GM23338 (cell line): ENCODE results near the gene TTC38. TPM values are rescaled to one million over a fixed set of nuclear protein-coding genes. Genes with fewer than 3 reads are reported as not detected.
A peak's percentile ranks its signal among the peaks of the same experiment; 100 is the strongest.

Source experiments
- ATAC-seq: fragments of 200-7000 bp; cut with Tn5 transposase; 3 replicates; pipeline ENCODE4 v1.9.1; 2020
- DNase-seq: peaks from one replicate; pipeline ENCODE4 v3.0.0-alpha.2; 2015; ENCODE audit warnings: low spot score
- H2AFZ ChIP-seq: fragments of 200-600 bp; sonication (generic); 2 replicates; pipeline ENCODE4 v1.8.0; 2016; ENCODE audit warnings: antibody characterized with exemption, mild to moderate bottlenecking, moderate library complexity
- H3F3A ChIP-seq: fragments of 200-600 bp; sonication (generic); replicated peaks from 2 replicates; pipeline ENCODE4 v1.8.0; 2017; ENCODE audit warnings: antibody characterized with exemption, mixed run types, low read depth
- H3K27ac ChIP-seq: fragments of 200-600 bp; sonication (generic); 2 replicates; pipeline ENCODE4 v1.6.1; 2016; ENCODE audit warnings: low read depth
- H3K27me3 ChIP-seq: fragments of 200-600 bp; sonication (generic); 2 replicates; pipeline ENCODE4 v1.8.0; 2016; ENCODE audit warnings: mild to moderate bottlenecking, mixed run types, moderate library complexity; ENCODE audit not compliant: insufficient read depth
- H3K36me3 ChIP-seq: fragments of 200-600 bp; sonication (generic); 2 replicates; pipeline ENCODE4 v1.8.0; 2016; ENCODE audit warnings: mild to moderate bottlenecking; ENCODE audit not compliant: insufficient read depth
- H3K4me1 ChIP-seq: fragments of 200-600 bp; sonication (generic); 2 replicates; pipeline ENCODE4 v1.8.0; 2016; ENCODE audit warnings: mild to moderate bottlenecking, moderate library complexity; ENCODE audit not compliant: insufficient read depth
- H3K4me2 ChIP-seq: fragments of 200-600 bp; sonication (generic); 2 replicates; pipeline ENCODE4 v1.7.1; 2017; ENCODE audit warnings: mixed run types
- H3K4me3 ChIP-seq: fragments of 200-600 bp; sonication (generic); 2 replicates; pipeline ENCODE4 v1.6.1; 2016; ENCODE audit warnings: mixed run types
- H3K79me2 ChIP-seq: fragments of 200-600 bp; sonication (generic); replicated peaks from 2 replicates; pipeline ENCODE4 v1.8.0; 2017; ENCODE audit warnings: mild to moderate bottlenecking; ENCODE audit not compliant: insufficient read depth
- H3K9me2 ChIP-seq: fragments of 200-600 bp; sonication (generic); 2 replicates; pipeline ENCODE4 v1.8.0; 2017; ENCODE audit not compliant: insufficient read depth
- H4K20me1 ChIP-seq: fragments of 200-600 bp; sonication (generic); replicated peaks from 2 replicates; pipeline ENCODE4 v1.8.0; 2017; ENCODE audit warnings: mild to moderate bottlenecking; ENCODE audit not compliant: insufficient read depth
- H3K27ac Mint-ChIP-seq: 2 replicates; pipeline ENCODE4 v1.8.0; 2020; ENCODE audit warnings: inconsistent platforms, mild to moderate bottlenecking, moderate library complexity, mixed read lengths
- H3K27me3 Mint-ChIP-seq: 3 replicates; pipeline ENCODE4 v1.8.0; 2022; ENCODE audit warnings: low read depth, mild to moderate bottlenecking, moderate library complexity, mixed read lengths, inconsistent platforms; ENCODE audit not compliant: insufficient read depth, poor library complexity
- H3K36me3 Mint-ChIP-seq: 3 replicates; pipeline ENCODE4 v1.8.0; 2021; ENCODE audit warnings: low read depth, mild to moderate bottlenecking, inconsistent platforms, moderate library complexity, mixed read lengths
- H3K4me1 Mint-ChIP-seq: 3 replicates; pipeline ENCODE4 v1.8.0; 2020; ENCODE audit warnings: mild to moderate bottlenecking, inconsistent platforms, mixed read lengths
- H3K4me3 Mint-ChIP-seq: 3 replicates; pipeline ENCODE4 v1.8.0; 2021; ENCODE audit warnings: moderate library complexity, mild to moderate bottlenecking, inconsistent platforms, mixed read lengths
- H3K9me3 Mint-ChIP-seq: 3 replicates; pipeline ENCODE4 v1.8.0; 2020; ENCODE audit warnings: moderate library complexity, mild to moderate bottlenecking, inconsistent platforms, mixed read lengths
- CREB1 ChIP-seq: fragments of 250-450 bp; sonication (Bioruptor Pico); IDR thresholded peaks from 2 replicates; pipeline ENCODE4 v1.5.0; 2020; ENCODE audit warnings: low read depth, mild to moderate bottlenecking, moderate library complexity
- CTCF ChIP-seq, 2 experiments: fragments of 200-600 bp in 1 of 2; sonication (generic) in 1 of 2; conservative IDR thresholded peaks; 2 replicates each; pipeline versions ENCODE4 v1.5.1 to v1.6.1; 2016 to 2017; ENCODE audit warnings: antibody characterized with exemption in 2 of 2, low read depth in 2 of 2, mild to moderate bottlenecking in 2 of 2, moderate library complexity in 1 of 2
- EZH2 ChIP-seq: fragments of 200-600 bp; sonication (generic); IDR thresholded peaks from one replicate; pipeline ENCODE4 v1.8.0; 2017; ENCODE audit warnings: antibody characterized with exemption, mild to moderate bottlenecking, low read depth; ENCODE audit not compliant: unreplicated experiment
- EZH2phosphoT487 ChIP-seq: fragments of 200-600 bp; sonication (generic); IDR thresholded peaks from one replicate; pipeline ENCODE4 v1.8.1; 2018; ENCODE audit warnings: antibody characterized with exemption; ENCODE audit not compliant: unreplicated experiment
- JUNB ChIP-seq: IDR thresholded peaks from one replicate; pipeline ENCODE4 v1.6.1; 2016; ENCODE audit warnings: antibody characterized with exemption; ENCODE audit not compliant: unreplicated experiment
- NANOG ChIP-seq: IDR thresholded peaks from 2 replicates; pipeline ENCODE4 v1.6.1; 2016; ENCODE audit warnings: antibody characterized with exemption, borderline replicate concordance
- POLR2AphosphoS5 ChIP-seq: IDR thresholded peaks from 2 replicates; pipeline ENCODE4 v1.6.1; 2016; ENCODE audit warnings: antibody characterized with exemption, low read depth
- REST ChIP-seq: IDR thresholded peaks from one replicate; pipeline ENCODE4 v1.6.1; 2018; ENCODE audit warnings: antibody characterized with exemption; ENCODE audit not compliant: unreplicated experiment
- STAT1 ChIP-seq: IDR thresholded peaks from one replicate; pipeline ENCODE4 v1.6.1; 2016; ENCODE audit warnings: antibody characterized with exemption; ENCODE audit not compliant: unreplicated experiment
- ZNF114 ChIP-seq: fragments of 250-450 bp; sonication (Bioruptor Pico); IDR thresholded peaks from 2 replicates; pipeline ENCODE4 v1.5.0; 2020; ENCODE audit warnings: mild to moderate bottlenecking, moderate library complexity
- ZNF331 ChIP-seq: fragments of 250-450 bp; sonication (Bioruptor Pico); IDR thresholded peaks from 2 replicates; pipeline ENCODE4 v1.5.0; 2020; ENCODE audit warnings: low read depth, mild to moderate bottlenecking, moderate library complexity
- polyA plus RNA-seq: library from polyadenylated mRNA; unstranded; fragments of >200 nt; fragmentation: Nextera tagmentation; extraction: Ambion mirVana; gene quantifications from 2 replicates; pipeline ENCODE4 v1.2.1, GENCODE V29; 2016
- total RNA-seq: library from RNA; depleted of rRNA; stranded (reverse); fragments of >200 nt; shearing (Covaris generic); gene quantifications from 2 replicates; pipeline ENCODE4 v1.2.3, GENCODE V29; 2014
- TF ChIP-seq, protein P1 (sequence below): IDR thresholded peaks from 2 replicates; pipeline ENCODE4 v1.6.1; 2016; ENCODE audit warnings: antibody characterized with exemption
- TF ChIP-seq, protein P2 (sequence below): fragments of 250-450 bp; sonication (Bioruptor Pico); IDR thresholded peaks from 2 replicates; pipeline ENCODE4 v1.5.0; 2020; ENCODE audit warnings: mild to moderate bottlenecking, moderate library complexity

The TTC38 gene
- total and polyA plus RNA-seq, 2 experiments from 2014 or later: 11.8 to 46.6 TPM

- no peak overlapping the region for H3K27ac ChIP-seq
Measured at GRCh38 chr22:46224898-46225290, 42.9 kb upstream of the TTC38 start.

More at GRCh38 chr22:46224898-46225290, 42.9 kb upstream of the TTC38 start:
- H3K4me2 ChIP-seq: no peak overlapping the region
- Mint-ChIP-seq H3K36me3 (no peaks in the 10 kb centered on the region), H3K4me3 (no peak overlapping the region), H3K27ac (peak overlapping the region; percentile 42; the same call in 1 of the 2 replicates), H3K4me1 (peaks cover 10% of the 10 kb centered on the region), H3K27me3 (peaks cover 10% of the 10 kb centered on the region), H3K9me3 (no peaks in the 10 kb centered on the region; the same call in 2 of the 3 replicates)
- no peaks in the 10 kb centered on the region for H3K79me2 ChIP-seq
- H3K36me3 ChIP-seq: no peaks in the 10 kb centered on the region
- peaks cover 10% of the 10 kb centered on the region; the same call in 1 of the 2 replicates for H3F3A ChIP-seq
- no peak overlapping the region for H3K4me3 ChIP-seq
- ATAC-seq (no peak; the same call in 2 of the 3 replicates), DNase-seq (no peak)
- no peak overlapping the region for H2AFZ ChIP-seq
- TF ChIP-seq, protein P1, sequence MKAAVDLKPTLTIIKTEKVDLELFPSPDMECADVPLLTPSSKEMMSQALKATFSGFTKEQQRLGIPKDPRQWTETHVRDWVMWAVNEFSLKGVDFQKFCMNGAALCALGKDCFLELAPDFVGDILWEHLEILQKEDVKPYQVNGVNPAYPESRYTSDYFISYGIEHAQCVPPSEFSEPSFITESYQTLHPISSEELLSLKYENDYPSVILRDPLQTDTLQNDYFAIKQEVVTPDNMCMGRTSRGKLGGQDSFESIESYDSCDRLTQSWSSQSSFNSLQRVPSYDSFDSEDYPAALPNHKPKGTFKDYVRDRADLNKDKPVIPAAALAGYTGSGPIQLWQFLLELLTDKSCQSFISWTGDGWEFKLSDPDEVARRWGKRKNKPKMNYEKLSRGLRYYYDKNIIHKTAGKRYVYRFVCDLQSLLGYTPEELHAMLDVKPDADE: no peak
- TF ChIP-seq CREB1 (CRISPR knock-in tag) (no peak), ZNF331 (CRISPR knock-in tag) (no peak), NANOG (no peak), POLR2AphosphoS5 (no peak), ZNF114 (no peak), EZH2 (no peak), EZH2phosphoT487 (no peak), STAT1 (no peak), REST (no peak), CTCF (conservative IDR thresholded peaks at IDR 0.05; ENCODE audit: low read depth in 2 of 2) (no peak), JUNB (no peak)
- TF ChIP-seq, protein P2, sequence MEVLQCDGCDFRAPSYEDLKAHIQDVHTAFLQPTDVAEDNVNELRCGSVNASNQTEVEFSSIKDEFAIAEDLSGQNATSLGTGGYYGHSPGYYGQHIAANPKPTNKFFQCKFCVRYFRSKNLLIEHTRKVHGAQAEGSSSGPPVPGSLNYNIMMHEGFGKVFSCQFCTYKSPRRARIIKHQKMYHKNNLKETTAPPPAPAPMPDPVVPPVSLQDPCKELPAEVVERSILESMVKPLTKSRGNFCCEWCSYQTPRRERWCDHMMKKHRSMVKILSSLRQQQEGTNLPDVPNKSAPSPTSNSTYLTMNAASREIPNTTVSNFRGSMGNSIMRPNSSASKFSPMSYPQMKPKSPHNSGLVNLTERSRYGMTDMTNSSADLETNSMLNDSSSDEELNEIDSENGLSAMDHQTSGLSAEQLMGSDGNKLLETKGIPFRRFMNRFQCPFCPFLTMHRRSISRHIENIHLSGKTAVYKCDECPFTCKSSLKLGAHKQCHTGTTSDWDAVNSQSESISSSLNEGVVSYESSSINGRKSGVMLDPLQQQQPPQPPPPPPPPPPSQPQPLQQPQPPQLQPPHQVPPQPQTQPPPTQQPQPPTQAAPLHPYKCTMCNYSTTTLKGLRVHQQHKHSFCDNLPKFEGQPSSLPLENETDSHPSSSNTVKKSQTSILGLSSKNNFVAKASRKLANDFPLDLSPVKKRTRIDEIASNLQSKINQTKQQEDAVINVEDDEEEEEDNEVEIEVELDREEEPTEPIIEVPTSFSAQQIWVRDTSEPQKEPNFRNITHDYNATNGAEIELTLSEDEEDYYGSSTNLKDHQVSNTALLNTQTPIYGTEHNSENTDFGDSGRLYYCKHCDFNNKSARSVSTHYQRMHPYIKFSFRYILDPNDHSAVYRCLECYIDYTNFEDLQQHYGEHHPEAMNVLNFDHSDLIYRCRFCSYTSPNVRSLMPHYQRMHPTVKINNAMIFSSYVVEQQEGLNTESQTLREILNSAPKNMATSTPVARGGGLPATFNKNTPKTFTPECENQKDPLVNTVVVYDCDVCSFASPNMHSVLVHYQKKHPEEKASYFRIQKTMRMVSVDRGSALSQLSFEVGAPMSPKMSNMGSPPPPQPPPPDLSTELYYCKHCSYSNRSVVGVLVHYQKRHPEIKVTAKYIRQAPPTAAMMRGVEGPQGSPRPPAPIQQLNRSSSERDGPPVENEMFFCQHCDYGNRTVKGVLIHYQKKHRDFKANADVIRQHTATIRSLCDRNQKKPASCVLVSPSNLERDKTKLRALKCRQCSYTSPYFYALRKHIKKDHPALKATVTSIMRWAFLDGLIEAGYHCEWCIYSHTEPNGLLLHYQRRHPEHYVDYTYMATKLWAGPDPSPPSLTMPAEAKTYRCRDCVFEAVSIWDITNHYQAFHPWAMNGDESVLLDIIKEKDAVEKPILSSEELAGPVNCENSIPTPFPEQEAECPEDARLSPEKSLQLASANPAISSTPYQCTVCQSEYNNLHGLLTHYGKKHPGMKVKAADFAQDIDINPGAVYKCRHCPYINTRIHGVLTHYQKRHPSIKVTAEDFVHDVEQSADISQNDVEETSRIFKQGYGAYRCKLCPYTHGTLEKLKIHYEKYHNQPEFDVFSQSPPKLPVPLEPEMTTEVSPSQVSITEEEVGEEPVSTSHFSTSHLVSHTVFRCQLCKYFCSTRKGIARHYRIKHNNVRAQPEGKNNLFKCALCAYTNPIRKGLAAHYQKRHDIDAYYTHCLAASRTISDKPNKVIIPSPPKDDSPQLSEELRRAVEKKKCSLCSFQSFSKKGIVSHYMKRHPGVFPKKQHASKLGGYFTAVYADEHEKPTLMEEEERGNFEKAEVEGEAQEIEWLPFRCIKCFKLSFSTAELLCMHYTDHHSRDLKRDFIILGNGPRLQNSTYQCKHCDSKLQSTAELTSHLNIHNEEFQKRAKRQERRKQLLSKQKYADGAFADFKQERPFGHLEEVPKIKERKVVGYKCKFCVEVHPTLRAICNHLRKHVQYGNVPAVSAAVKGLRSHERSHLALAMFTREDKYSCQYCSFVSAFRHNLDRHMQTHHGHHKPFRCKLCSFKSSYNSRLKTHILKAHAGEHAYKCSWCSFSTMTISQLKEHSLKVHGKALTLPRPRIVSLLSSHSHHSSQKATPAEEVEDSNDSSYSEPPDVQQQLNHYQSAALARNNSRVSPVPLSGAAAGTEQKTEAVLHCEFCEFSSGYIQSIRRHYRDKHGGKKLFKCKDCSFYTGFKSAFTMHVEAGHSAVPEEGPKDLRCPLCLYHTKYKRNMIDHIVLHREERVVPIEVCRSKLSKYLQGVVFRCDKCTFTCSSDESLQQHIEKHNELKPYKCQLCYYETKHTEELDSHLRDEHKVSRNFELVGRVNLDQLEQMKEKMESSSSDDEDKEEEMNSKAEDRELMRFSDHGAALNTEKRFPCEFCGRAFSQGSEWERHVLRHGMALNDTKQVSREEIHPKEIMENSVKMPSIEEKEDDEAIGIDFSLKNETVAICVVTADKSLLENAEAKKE (CRISPR knock-in tag): no peak
- no peaks in the 10 kb centered on the region for H3K27me3 ChIP-seq
- H3K4me1 ChIP-seq: no peaks in the 10 kb centered on the region
- no peaks in the 10 kb centered on the region for H3K9me2 ChIP-seq
- no peaks in the 10 kb centered on the region for H4K20me1 ChIP-seq
